WTC11 (cell line): ENCODE measurements around the gene GPD1. TPM values are rescaled to one million over a fixed set of nuclear protein-coding genes. Genes with fewer than 3 reads are reported as not detected.

ENCODE experiments used
- ATAC-seq: fragments of 200-7000 bp; cut with Tn5 transposase; 2 replicates; pipeline ENCODE4 v1.10.0; 2021; ENCODE audit warnings: mild to moderate bottlenecking, moderate library complexity
- CTCF ChIA-PET: fragments of 300-600 bp; sonication (Branson Sonifier 250); formaldehyde crosslinking; loops from one replicate; lab custom pipeline; 2021; ENCODE audit warnings: antibody characterized with exemption; lab: Charles Lee
- POLR2A ChIA-PET: fragments of 350-600 bp; sonication (Branson Sonifier 250); formaldehyde crosslinking; loops from one replicate; lab custom pipeline; 2021; ENCODE audit warnings: antibody characterized with exemption; lab: Charles Lee
- DNase-seq: peaks from one replicate; pipeline ENCODE4 v3.0.0; 2021; ENCODE audit warnings: low spot score
- H3K27ac Mint-ChIP-seq: 2 replicates; pipeline ENCODE4 v1.8.0; 2021; ENCODE audit warnings: mixed read lengths
- H3K27me3 Mint-ChIP-seq: 2 replicates; pipeline ENCODE4 v1.8.0; 2021; ENCODE audit warnings: low read depth, mild to moderate bottlenecking, moderate library complexity, mixed read lengths
- H3K36me3 Mint-ChIP-seq: 2 replicates; pipeline ENCODE4 v1.8.0; 2021; ENCODE audit warnings: mixed read lengths
- H3K4me1 Mint-ChIP-seq: 2 replicates; pipeline ENCODE4 v1.8.0; 2022; ENCODE audit warnings: mixed read lengths
- H3K4me3 Mint-ChIP-seq: 2 replicates; pipeline ENCODE4 v1.8.0; 2021; ENCODE audit warnings: mild to moderate bottlenecking, moderate library complexity, mixed read lengths
- H3K9me3 Mint-ChIP-seq: 2 replicates; pipeline ENCODE4 v1.8.0; 2021; ENCODE audit warnings: mixed read lengths
- CBFB ChIP-seq: sonication (generic); formaldehyde crosslinking; IDR thresholded peaks from 2 replicates; pipeline ENCODE4 v1.8.1; 2022; ENCODE audit warnings: mild to moderate bottlenecking, low read depth, missing genetic modification reagents
- CREB1 ChIP-seq: sonication (generic); formaldehyde crosslinking; IDR thresholded peaks from 2 replicates; pipeline ENCODE4 v1.8.0; 2023; ENCODE audit warnings: mild to moderate bottlenecking, missing genetic modification reagents
- ELF4 ChIP-seq: sonication (generic); formaldehyde crosslinking; IDR thresholded peaks from 2 replicates; pipeline ENCODE4 v1.8.1; 2022; ENCODE audit warnings: low read depth, mild to moderate bottlenecking, moderate library complexity, missing genetic modification reagents
- EMX1 ChIP-seq: fragments of 250-450 bp; sonication (Bioruptor Pico); IDR thresholded peaks from 2 replicates; pipeline ENCODE4 v1.8.0; 2021; ENCODE audit warnings: mild to moderate bottlenecking
- JAZF1 ChIP-seq: fragments of 250-450 bp; sonication (Bioruptor Pico); IDR thresholded peaks from 2 replicates; pipeline ENCODE4 v1.9.0; 2021; ENCODE audit warnings: moderate library complexity, mild to moderate bottlenecking, inconsistent platforms
- MYBL2 ChIP-seq: sonication (generic); formaldehyde crosslinking; IDR thresholded peaks from 2 replicates; pipeline ENCODE4 v1.8.1; 2023; ENCODE audit warnings: mild to moderate bottlenecking, moderate library complexity, missing genetic modification reagents
- NR2C2 ChIP-seq: sonication (generic); formaldehyde crosslinking; IDR thresholded peaks from 2 replicates; pipeline ENCODE4 v1.8.0; 2022; ENCODE audit warnings: mild to moderate bottlenecking, missing genetic modification reagents
- OVOL2 ChIP-seq: fragments of 250-450 bp; sonication (Bioruptor Pico); IDR thresholded peaks from 2 replicates; pipeline ENCODE4 v1.9.0; 2021; ENCODE audit warnings: mild to moderate bottlenecking, borderline replicate concordance
- PRRX2 ChIP-seq: fragments of 250-450 bp; sonication (Bioruptor Pico); IDR thresholded peaks from 2 replicates; pipeline ENCODE4 v1.8.0; 2021; ENCODE audit warnings: mild to moderate bottlenecking
- RELA ChIP-seq: sonication (generic); formaldehyde crosslinking; IDR thresholded peaks from 2 replicates; pipeline ENCODE4 v1.8.1; 2022; ENCODE audit warnings: missing genetic modification reagents, mild to moderate bottlenecking, borderline replicate concordance
- SOX15 ChIP-seq: fragments of 250-450 bp; sonication (Bioruptor Pico); IDR thresholded peaks from 2 replicates; pipeline ENCODE4 v1.9.0; 2021; ENCODE audit warnings: mild to moderate bottlenecking
- TEAD1 ChIP-seq: sonication (generic); formaldehyde crosslinking; IDR thresholded peaks from 2 replicates; pipeline ENCODE4 v1.8.0; 2022; ENCODE audit warnings: mild to moderate bottlenecking, missing genetic modification reagents
- ZNF423 ChIP-seq: fragments of 250-450 bp; sonication (Bioruptor Pico); IDR thresholded peaks from 2 replicates; pipeline ENCODE4 v2.1.2; 2022; ENCODE audit warnings: mild to moderate bottlenecking, moderate library complexity
- ZNF671 ChIP-seq: fragments of 250-450 bp; sonication (Bioruptor Pico); IDR thresholded peaks from 2 replicates; pipeline ENCODE4 v1.8.0; 2021; ENCODE audit warnings: mild to moderate bottlenecking
- total RNA-seq: library from RNA; stranded (reverse); gene quantifications from 3 replicates; pipeline ENCODE4 v1.2.3, GENCODE V29; 2021
- TF ChIP-seq, protein P1 (sequence below): fragments of 250-450 bp; sonication (Bioruptor Pico); IDR thresholded peaks from 2 replicates; pipeline ENCODE4 v2.1.2; 2022; ENCODE audit warnings: mild to moderate bottlenecking, moderate library complexity
- TF ChIP-seq, protein P2 (sequence below): sonication (generic); formaldehyde crosslinking; IDR thresholded peaks from 2 replicates; pipeline ENCODE4 v1.8.1; 2023; ENCODE audit warnings: mild to moderate bottlenecking, moderate library complexity, missing genetic modification reagents
- TF ChIP-seq, protein P3 (sequence below): sonication (generic); formaldehyde crosslinking; IDR thresholded peaks from 2 replicates; pipeline ENCODE4 v1.8.1; 2023; ENCODE audit warnings: mild to moderate bottlenecking, missing genetic modification reagents, borderline replicate concordance
- TF ChIP-seq, protein P4 (sequence below): sonication (generic); formaldehyde crosslinking; IDR thresholded peaks from 2 replicates; pipeline ENCODE4 v1.8.1; 2022; ENCODE audit warnings: mild to moderate bottlenecking, moderate library complexity, missing genetic modification reagents
- TF ChIP-seq, protein P5 (sequence below): fragments of 250-450 bp; sonication (Bioruptor Pico); IDR thresholded peaks from 2 replicates; pipeline ENCODE4 v1.9.0; 2021; ENCODE audit warnings: mild to moderate bottlenecking, borderline replicate concordance
- TF ChIP-seq, protein P6 (sequence below): sonication (generic); formaldehyde crosslinking; IDR thresholded peaks from 2 replicates; pipeline ENCODE4 v1.8.0; 2023; ENCODE audit warnings: missing genetic modification reagents

The GPD1 gene
- total RNA-seq, 1 experiment from 2014 or later = 0.77 TPM

DNA sequence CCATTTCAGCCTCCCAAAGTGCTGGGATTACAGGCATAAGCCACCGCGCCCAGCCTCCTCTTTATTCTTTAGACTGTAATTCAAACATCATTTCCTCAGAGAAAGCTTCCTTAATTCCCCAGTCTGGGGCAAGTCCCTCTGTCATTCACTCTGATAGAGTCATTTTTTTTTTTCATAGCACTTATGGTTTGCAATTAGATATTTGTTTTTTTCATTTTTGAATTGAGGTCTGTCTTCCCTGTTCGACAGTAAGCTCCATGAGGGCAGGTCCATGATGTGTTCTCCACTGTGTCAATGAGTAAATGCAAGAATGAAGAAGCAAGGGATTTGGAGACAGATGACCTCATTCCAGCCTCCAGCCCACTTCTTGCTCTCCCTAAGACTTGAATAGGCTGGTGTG is 34.3 kb upstream of the GPD1 start:
- H3K36me3 Mint-ChIP-seq = no peaks in the 10 kb centered on the region
- POLR2A ChIA-PET = no interaction called here
- ATAC-seq = no peak
- H3K4me3 Mint-ChIP-seq = no peak overlapping the region
- H3K27ac Mint-ChIP-seq = no peak overlapping the region
- no peak for DNase-seq
- no peak for TF ChIP-seq MYBL2 (CRISPR knock-in tag)
- TF ChIP-seq, protein P1, sequence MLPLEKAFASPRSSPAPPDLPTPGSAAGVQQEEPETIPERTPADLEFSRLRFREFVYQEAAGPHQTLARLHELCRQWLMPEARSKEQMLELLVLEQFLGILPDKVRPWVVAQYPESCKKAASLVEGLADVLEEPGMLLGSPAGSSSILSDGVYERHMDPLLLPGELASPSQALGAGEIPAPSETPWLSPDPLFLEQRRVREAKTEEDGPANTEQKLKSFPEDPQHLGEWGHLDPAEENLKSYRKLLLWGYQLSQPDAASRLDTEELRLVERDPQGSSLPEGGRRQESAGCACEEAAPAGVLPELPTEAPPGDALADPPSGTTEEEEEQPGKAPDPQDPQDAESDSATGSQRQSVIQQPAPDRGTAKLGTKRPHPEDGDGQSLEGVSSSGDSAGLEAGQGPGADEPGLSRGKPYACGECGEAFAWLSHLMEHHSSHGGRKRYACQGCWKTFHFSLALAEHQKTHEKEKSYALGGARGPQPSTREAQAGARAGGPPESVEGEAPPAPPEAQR (CRISPR knock-in tag) = no peak
- TF ChIP-seq, protein P2, sequence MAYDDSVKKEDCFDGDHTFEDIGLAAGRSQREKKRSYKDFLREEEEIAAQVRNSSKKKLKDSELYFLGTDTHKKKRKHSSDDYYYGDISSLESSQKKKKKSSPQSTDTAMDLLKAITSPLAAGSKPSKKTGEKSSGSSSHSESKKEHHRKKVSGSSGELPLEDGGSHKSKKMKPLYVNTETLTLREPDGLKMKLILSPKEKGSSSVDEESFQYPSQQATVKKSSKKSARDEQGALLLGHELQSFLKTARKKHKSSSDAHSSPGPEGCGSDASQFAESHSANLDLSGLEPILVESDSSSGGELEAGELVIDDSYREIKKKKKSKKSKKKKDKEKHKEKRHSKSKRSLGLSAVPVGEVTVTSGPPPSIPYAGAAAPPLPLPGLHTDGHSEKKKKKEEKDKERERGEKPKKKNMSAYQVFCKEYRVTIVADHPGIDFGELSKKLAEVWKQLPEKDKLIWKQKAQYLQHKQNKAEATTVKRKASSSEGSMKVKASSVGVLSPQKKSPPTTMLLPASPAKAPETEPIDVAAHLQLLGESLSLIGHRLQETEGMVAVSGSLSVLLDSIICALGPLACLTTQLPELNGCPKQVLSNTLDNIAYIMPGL (CRISPR knock-in tag) = no peak
- no peak for TF ChIP-seq CBFB
- TF ChIP-seq, protein P3, sequence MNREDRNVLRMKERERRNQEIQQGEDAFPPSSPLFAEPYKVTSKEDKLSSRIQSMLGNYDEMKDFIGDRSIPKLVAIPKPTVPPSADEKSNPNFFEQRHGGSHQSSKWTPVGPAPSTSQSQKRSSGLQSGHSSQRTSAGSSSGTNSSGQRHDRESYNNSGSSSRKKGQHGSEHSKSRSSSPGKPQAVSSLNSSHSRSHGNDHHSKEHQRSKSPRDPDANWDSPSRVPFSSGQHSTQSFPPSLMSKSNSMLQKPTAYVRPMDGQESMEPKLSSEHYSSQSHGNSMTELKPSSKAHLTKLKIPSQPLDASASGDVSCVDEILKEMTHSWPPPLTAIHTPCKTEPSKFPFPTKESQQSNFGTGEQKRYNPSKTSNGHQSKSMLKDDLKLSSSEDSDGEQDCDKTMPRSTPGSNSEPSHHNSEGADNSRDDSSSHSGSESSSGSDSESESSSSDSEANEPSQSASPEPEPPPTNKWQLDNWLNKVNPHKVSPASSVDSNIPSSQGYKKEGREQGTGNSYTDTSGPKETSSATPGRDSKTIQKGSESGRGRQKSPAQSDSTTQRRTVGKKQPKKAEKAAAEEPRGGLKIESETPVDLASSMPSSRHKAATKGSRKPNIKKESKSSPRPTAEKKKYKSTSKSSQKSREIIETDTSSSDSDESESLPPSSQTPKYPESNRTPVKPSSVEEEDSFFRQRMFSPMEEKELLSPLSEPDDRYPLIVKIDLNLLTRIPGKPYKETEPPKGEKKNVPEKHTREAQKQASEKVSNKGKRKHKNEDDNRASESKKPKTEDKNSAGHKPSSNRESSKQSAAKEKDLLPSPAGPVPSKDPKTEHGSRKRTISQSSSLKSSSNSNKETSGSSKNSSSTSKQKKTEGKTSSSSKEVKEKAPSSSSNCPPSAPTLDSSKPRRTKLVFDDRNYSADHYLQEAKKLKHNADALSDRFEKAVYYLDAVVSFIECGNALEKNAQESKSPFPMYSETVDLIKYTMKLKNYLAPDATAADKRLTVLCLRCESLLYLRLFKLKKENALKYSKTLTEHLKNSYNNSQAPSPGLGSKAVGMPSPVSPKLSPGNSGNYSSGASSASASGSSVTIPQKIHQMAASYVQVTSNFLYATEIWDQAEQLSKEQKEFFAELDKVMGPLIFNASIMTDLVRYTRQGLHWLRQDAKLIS (CRISPR knock-in tag) = no peak
- no peak for TF ChIP-seq SOX15 (CRISPR knock-in tag)
- TF ChIP-seq, protein P4, sequence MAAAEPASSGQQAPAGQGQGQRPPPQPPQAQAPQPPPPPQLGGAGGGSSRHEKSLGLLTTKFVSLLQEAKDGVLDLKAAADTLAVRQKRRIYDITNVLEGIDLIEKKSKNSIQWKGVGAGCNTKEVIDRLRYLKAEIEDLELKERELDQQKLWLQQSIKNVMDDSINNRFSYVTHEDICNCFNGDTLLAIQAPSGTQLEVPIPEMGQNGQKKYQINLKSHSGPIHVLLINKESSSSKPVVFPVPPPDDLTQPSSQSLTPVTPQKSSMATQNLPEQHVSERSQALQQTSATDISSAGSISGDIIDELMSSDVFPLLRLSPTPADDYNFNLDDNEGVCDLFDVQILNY (CRISPR knock-in tag) = no peak
- no peak for TF ChIP-seq NR2C2 (CRISPR knock-in tag)
- TF ChIP-seq, protein P5, sequence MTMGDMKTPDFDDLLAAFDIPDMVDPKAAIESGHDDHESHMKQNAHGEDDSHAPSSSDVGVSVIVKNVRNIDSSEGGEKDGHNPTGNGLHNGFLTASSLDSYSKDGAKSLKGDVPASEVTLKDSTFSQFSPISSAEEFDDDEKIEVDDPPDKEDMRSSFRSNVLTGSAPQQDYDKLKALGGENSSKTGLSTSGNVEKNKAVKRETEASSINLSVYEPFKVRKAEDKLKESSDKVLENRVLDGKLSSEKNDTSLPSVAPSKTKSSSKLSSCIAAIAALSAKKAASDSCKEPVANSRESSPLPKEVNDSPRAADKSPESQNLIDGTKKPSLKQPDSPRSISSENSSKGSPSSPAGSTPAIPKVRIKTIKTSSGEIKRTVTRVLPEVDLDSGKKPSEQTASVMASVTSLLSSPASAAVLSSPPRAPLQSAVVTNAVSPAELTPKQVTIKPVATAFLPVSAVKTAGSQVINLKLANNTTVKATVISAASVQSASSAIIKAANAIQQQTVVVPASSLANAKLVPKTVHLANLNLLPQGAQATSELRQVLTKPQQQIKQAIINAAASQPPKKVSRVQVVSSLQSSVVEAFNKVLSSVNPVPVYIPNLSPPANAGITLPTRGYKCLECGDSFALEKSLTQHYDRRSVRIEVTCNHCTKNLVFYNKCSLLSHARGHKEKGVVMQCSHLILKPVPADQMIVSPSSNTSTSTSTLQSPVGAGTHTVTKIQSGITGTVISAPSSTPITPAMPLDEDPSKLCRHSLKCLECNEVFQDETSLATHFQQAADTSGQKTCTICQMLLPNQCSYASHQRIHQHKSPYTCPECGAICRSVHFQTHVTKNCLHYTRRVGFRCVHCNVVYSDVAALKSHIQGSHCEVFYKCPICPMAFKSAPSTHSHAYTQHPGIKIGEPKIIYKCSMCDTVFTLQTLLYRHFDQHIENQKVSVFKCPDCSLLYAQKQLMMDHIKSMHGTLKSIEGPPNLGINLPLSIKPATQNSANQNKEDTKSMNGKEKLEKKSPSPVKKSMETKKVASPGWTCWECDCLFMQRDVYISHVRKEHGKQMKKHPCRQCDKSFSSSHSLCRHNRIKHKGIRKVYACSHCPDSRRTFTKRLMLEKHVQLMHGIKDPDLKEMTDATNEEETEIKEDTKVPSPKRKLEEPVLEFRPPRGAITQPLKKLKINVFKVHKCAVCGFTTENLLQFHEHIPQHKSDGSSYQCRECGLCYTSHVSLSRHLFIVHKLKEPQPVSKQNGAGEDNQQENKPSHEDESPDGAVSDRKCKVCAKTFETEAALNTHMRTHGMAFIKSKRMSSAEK = no peak
- no peak for TF ChIP-seq TEAD1 (CRISPR knock-in tag)
- no peak for TF ChIP-seq ZNF671
- TF ChIP-seq RELA = no peak
- TF ChIP-seq, protein P6, sequence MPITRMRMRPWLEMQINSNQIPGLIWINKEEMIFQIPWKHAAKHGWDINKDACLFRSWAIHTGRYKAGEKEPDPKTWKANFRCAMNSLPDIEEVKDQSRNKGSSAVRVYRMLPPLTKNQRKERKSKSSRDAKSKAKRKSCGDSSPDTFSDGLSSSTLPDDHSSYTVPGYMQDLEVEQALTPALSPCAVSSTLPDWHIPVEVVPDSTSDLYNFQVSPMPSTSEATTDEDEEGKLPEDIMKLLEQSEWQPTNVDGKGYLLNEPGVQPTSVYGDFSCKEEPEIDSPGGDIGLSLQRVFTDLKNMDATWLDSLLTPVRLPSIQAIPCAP (CRISPR knock-in tag) = no peak
- TF ChIP-seq ZNF423 = no peak
- no peak for TF ChIP-seq EMX1 (CRISPR knock-in tag)
- no peak for TF ChIP-seq OVOL2 (CRISPR knock-in tag)
- TF ChIP-seq JAZF1 = no peak
- no peak for TF ChIP-seq PRRX2
- no peak for TF ChIP-seq CREB1 (CRISPR knock-in tag)
- TF ChIP-seq ELF4 (CRISPR knock-in tag) = no peak
- peaks cover 17% of the 10 kb centered on the region for H3K4me1 Mint-ChIP-seq
- no peaks in the 10 kb centered on the region for H3K27me3 Mint-ChIP-seq
- CTCF ChIA-PET = interaction anchor here (0.9 to 10.9 kb wide), 15 partner anchors 12 to 245 kb away, joined by 3 to 219 read pairs (median 16); partner anchors contain the start of genes AQP5, AQP6, COX14 and GPD1
- no peaks in the 10 kb centered on the region for H3K9me3 Mint-ChIP-seq
